Activated CD4-positive, alpha-beta T cell treated with anti-CD3 and anti-CD28 coated beads for 4 hours (primary cell): ENCODE results near the gene CRTAC1.

Source experiments
- DNase-seq, 2 donors: peaks; one replicate each; pipeline ENCODE4 v3.0.0-alpha.2; 2020

CRTAC1 gene

DNA sequence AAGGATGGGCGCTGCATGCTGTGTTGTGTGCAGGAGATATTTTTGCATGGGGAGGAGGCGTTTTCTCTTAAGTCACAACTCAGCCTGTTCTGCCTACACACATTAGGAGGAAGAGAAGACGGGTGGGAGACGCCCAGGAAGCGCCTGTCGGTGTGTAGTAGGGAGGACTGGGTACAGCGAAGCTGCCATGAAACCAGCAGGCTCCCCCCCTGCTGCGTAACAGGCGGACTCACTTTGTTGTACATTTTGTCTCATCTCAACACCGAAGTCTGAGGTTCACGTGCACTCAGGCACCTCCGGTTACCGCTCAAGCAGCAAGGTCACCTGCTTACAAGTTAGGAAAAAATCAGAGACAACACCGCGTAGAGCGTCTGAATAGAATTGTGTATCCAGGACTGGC, 56.3 kb downstream of the CRTAC1 start:
- no peak for DNase-seq

DNA sequence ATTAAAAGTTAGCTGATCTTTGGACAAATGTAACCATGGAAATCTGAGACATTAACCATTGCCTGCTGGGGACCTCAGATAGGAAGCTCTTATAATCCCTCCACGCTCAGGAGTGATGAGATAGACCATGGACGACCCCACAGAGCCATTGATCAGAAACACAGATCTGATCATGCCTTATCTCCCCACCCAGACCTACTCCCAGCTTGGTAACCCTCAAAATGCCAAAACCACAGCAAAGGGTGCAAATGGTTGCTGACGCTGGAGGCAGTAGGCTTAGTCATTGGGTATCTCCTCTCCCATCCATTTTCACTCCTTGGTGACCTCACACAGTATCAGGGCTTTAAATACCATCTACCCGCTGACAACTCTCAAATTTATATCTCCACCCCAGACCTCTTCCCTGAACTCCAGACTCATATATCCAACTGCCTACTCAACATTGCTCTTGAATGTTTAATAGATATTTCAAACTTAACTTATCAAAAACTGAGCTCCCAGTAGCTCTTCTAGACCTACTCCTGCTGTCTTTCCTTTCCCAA, 60.8 kb downstream of the CRTAC1 start:
- no peak for DNase-seq

DNA sequence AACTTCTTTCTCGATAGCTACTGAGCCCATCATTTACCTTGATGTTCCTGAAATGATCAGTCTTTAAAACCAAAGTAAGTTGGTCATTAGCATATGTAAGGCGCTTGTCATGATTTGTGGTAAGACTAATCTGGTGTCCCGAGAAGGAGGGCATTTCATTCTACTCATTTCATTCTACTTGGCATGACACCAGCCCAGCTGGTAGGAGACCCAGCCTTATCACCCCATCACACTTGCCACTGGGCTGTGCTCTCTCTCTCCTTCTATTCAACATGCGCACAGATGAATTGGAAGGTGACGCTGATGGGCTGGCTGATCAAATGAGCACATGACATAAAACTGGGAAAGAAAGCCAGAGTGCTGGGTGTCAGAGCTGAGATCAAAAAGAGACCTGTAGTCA, 65.7 kb downstream of the CRTAC1 start:
- no peak for DNase-seq

DNA sequence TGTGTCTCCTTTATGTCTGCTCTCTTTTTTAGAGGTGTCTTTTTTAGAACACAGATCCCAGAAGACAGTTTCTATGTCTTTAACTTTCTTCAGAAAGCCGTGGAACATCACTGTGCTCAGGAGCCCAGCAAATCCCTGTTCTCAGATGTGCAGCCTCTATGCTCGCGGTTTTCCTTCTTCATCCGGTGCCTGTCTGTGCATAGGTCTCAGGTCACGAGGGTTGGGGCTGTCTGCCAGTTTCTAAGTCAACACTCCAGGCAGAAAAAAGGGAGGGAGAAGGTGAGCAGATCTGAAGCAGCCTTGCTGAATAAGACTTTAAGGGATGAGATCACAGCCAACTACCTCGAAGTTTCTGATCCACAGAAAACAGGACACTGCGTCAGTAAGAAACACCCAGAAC, 68.5 kb downstream of the CRTAC1 start:
- DNase-seq: no peak

DNA sequence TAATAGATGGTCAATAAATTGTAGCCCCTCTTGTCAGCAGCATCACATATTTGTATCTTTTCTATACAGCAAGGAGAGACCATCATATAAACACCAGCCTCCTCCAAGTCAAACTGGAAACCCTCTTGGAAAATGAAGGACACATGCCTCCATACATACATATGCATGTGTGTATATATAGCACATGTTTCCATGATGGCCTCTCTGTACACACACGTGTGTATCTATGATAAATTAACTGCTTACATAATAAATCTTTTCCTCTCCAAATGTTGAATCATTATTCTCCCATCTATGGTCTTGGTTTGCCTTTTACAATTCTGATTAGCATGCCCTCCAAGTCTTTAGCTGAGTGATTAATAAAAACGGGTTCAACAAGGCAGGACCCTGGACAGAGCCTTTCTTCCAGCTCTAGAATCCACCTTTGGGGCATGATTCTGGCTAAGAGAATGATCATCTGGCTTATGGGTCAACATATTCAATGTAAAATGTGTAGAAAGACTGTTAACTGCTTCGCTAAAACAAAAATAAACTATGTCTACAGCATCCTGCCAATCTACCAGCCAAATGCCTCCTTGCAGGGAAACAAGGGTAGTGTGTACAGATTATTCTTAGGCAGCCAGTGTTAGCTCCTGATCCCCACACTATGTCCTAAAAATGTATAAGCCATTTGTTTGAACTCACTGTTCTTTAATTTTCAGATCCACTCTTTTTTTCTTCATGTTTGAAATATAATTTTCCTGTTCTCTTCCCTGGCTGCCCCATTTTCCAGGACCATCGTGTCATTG, 70.0 kb downstream of the CRTAC1 start:
- no peak for DNase-seq

DNA sequence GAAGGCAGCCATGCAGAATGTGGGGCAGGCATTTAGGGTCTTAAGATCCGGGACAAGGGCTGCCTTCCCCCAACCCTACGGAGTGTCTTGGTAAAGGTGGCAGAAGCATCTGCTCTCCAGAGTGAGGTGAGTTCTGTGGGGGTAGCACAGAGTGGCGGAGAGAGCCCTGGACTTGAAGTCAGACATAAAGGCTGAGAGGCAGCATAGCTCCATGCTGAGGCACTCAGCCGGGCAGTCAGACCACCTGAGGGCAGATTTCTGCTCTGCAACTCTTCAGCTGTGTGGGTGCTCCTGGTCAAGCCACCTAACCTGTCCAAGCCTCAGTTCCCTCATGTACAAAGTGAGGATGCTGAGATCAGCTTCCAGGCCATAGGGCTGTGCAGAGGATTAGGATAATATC, 81.0 kb downstream of the CRTAC1 start:
- DNase-seq: no peak

DNA sequence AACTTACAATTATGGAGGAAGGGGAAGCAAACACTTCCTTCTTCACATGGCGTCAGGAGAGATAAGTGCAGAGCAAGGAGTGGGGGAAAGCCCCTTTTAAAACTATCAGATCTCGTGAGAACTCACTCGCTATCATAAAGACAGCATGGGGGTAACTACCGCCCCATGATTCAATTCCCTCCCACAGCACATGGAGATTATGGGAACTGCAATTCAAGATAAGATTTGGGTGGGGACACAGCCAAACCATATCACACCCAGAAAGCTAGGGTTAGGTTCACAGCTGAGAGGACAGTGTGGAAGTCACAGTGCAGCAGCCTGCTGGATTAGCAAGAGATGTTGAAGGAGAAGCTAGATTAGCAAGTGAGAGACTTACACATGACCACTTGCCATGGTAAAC, 81.6 kb downstream of the CRTAC1 start:
- DNase-seq: no peak

DNA sequence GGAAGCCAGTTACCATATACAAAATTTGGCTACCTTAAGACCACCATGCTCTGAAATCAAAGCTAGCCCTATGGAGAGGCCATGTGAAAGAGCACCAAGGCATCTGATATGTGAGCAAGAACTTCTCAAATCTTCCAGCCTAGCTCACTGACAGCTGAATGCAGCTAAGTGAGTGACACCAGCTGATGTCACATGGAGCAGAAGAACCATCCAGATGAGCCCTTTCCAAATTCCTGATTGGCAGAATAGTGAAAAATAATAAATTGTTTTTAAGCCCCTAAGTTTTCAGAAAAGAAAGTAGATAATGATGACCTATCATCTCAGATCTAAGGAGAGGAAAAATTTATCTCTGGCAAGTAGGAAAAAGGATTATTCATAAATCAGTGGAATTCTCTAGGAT, 85.6 kb downstream of the CRTAC1 start:
- DNase-seq: no peak

DNA sequence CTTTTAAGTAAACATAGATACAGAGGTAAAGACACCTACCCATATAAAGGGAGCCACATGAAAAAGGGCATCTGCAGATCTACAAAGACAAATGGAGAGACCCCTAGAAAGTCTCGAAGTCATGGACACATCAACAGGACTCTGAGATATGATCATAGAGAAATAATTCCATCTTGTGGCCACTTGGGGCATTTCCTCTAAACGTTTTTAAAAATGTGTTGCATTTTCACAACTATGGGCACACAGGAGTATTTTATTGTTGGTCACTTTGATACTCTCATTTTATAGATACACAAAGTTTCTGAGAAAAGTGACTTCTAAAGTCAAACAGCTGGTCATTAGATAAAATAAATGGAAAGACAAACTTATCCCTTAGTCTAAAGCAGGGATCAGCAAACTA, 87.1 kb downstream of the CRTAC1 start:
- no peak for DNase-seq

DNA sequence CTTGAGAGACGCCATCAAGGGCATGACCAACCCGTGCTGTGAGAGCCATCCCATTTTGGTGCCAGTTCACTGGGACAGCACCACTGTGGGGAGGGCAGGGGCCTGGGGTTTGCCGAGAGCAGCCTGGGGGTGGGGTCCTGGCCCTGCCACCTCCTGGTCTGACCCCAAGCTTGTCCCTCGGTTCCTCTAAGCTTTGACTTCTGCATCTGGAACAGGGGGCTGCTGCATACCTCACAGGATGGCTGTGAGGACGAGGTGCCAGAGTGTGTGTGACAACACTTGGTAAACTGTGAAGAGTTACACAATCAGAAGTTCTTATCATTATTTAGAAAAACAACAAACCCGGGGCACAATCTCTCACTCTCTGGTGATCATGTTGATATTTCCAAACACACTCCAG, 89.9 kb downstream of the CRTAC1 start:
- DNase-seq: no peak

DNA sequence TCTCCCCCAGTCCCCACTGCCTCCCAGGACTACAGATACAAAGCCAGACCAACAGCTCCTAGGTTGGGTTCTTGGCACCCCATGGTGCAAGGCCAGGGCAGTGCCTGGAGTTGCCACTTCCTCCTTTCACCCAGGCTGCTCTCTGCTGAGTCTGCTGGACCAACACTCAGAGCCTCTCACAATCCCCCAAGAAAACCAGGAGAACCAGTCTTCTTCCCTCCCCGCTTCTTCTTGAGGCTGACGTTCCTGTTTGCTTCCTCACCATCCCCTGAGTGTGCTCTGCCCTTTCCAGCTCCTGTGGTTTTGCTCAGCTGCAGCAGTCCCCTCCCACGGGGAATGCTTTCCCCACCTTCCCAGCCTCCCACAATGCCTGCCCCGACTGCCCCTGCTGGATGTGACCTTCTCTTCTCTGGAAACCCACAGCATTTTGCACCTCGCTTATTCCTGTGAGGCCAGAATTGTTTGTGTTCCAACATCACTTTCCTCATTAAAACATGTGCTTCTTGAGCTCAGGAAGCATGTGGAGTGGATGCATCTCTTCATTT, 90.9 kb downstream of the CRTAC1 start:
- DNase-seq: no peak

DNA sequence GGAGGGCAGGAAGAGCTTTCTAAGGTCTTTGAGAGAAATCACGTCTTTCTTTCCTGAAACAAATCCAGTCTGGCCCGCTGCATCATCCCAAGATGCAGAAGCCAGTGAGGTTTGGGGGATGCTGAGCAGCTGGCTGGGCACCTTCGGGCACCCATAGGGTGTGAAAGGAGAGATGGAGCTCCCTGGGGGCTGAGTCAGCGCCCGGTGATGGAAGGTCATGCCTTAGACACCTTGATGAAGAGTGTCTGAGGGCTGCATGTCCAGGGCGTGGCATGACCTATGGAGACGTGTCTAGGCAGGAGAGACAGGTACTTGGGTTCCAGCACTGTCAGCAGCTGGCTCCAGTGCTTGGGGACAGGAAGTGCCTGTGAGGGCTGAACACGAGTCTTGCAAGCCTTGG, 92.5 kb downstream of the CRTAC1 start:
- no peak for DNase-seq

DNA sequence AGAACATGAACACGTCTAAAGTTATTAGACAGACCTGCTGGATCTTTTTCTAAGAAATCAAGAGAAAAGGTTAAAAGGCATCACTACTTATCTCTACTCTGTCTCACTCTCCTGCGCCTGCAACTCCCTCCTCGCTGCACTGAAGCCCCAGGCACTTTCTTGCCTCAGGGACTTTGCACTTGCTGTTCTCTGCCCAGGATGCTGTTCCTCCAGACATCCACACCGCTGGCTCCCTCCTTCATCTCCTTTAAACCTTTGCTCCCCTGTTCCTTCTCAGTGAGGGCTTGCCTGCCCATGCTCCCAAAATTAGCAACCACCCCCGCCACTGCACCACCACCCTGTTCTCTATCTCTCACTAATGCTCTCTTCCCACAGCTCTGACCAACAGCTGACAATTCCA, 93.4 kb downstream of the CRTAC1 start:
- no peak for DNase-seq

DNA sequence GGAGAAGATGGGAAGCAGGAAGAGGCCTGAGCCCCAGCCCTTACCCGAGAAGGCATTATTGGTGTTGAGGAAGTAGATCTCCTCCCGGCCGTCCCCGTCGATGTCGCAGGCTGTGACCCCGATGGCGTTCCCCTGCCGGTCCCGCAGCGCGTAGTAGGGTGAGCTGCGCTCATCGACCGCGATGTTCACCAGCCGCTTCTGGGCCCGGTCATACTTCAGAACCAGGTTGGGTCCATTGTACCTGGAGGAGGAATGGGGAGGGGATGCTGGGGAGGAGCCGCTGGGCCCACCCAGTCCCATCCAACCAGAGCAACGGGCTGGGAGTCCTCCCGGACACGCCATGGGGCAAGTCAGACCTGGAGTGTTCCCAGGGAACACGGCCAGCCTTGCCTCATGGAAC, 94.3 kb downstream of the CRTAC1 start:
- DNase-seq: no peak

DNA sequence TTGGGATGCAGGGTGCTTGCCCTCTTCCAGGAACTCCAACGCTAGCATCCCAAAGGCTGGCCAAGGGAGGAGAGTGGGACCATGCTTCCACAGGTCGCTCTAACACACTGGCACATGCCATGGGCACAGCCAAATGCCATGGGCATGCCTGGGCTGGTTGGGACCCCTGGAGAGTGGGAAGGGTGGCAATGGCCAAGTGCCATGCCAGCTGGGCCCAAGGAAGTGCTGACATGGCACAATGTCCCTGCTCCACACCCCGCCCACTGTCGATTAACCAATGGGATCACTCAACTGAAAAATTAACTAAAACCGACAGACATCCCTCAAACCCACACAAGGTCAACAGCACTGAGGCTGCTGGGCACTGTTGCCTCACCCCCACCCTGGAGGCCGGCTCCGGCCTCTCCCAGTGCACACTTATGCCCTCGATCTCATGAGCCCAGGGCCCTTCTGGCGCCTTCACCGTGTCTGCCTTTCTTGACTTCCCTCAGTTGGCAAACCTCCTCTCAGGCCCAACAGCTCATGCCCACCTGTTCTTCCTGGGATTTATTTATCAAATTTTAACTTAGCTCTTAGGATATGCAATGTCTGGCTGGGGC, 97.4 kb downstream of the CRTAC1 start:
- DNase-seq: no peak

DNA sequence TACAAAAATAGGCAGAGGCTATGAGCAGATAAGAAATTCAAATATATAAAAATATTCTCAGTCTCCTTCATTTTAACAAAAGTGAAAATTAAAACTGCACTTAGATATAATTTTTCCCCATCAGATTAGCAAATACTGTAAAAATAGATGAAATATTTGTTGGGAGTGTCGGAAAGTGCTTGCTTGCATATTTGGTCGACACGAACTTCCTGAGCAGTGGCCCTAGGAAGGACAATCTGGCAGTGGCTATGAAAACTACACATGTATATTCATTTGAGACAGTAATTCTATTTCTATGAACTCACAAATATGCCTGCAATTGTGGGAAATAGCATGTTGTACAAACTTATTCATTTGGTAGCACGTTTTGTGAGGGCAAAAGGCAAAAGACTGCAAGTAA, 99.4 kb downstream of the CRTAC1 start:
- no peak for DNase-seq

DNA sequence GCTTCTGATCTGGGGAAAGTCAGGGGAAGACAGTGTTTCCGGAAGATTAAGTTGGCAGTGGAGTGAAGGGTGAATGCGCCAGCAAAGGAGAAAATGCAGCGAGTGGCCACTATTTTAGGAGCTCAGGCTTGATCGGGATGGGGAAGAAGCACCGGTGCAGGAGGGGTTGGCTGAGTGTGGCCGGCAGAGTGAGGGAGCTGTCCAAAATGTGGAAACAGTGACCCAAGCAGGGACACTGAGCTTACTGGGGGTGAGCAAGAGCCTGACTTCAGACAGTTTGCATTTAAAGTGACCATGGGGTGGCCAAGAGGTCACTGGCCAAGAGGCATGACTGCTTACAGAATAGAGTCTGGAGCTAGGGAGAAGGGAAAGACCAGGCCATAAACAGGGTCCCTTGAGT, 101.5 kb downstream of the CRTAC1 start:
- no peak for DNase-seq

DNA sequence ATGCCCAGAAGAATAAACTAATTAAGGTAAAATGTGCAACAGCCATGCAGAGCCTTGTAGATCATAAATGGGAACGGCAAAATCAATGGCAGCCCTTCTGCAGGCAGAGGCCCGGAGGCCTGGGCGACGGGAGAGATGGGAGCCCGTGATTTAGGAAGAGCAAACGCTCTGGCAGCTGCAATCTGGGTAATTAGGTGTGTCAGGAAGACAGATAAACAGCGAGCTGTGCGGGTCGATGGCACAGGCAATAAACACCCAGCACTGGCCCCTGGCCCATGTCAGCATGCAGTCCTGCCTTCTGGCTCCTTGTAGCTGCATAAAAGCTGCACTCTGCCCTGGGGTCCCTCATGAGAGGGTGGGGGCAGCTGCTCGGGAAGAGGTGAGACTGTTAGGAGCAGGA, 102.8 kb downstream of the CRTAC1 start:
- DNase-seq: no peak

DNA sequence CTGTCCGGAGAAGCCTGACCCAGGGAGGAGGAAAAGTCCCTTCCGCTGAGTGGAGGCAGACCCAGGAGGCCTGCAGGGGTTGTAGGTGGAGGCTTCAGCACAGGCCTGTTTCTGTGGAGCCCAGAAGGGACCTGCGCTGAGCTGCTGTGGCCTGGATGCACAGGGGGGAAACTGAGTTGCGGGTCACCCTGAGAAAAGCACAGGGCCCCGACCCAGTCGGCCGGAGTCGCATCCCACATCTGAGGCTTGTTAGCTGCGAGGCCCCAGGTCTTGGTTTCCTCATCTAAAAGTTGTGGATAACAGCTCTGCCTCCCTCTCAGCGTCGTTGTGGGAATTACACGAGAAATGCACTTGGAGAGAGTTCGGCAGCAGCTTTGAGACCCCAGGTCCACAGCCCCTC, 104.4 kb downstream of the CRTAC1 start:
- no peak for DNase-seq

DNA sequence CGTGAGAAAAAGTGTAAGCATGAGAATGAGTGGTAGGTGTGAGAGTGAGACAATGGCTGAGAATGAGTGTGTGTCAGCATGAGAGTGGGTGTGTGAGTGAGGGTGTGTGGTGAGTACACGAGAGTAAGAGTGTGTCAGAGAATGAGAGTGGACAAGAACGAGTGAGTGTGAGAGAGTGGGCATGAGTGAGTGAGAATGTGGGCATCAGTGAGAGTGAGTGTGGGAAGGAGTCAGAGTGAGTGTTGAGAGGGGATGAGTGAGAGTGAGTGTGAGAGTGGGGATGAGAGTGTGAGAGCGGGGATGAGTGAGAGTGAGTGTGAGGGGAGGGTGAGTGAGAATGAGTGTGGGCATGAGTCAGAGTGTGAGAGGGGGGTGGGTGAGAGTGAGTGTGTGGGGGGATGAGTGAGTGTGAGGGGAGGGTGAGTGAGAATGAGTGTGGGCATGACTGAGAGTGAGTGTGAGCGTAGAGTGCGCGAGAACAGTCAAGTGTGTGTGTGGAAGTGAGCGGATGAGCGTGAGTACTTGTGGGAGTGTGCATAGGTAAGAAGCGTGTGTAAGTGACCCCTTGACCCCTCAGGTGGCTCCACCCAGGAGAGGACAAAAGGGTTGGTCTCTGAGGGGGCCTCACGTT, 105.0 kb downstream of the CRTAC1 start:
- no peak for DNase-seq

DNA sequence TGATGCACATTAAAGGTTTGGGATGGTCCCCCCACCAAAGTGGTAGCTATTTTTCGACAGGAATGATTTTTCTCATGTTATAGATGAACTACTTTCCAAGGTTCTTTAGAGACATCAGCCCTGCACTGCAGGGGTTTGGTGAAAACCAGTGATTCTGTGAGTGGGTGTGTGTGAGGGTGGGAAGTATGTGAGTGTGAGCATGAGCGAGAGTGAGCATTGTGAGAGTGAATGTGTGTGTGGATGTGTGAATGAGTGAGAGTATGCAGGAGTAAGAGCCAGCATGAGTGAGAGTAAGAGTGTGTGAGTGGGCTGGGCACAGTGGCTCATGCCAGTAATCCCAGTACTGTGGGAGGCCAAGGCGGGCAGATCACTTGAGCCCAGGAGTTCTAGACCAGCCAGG, 105.7 kb downstream of the CRTAC1 start:
- DNase-seq: no peak

DNA sequence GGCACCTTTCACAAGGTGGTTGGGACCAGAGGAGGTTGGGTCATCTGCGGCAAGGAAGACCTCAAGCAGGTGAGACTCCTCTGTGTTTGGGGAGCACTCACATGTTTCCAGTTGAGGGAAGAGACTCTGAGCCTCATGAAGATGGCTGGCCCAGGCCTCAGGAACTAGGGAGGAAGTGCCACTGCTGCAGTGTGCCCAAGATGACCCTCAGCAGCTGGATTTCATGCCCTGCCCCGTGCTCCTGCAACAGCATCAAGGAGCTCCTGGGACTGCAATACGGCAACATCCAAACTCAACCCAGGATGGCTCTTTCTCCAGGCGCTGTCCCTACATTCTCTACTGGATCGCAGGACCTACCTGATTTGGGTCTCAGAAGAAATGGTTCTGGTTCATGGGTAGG, 106.9 kb downstream of the CRTAC1 start:
- no peak for DNase-seq

DNA sequence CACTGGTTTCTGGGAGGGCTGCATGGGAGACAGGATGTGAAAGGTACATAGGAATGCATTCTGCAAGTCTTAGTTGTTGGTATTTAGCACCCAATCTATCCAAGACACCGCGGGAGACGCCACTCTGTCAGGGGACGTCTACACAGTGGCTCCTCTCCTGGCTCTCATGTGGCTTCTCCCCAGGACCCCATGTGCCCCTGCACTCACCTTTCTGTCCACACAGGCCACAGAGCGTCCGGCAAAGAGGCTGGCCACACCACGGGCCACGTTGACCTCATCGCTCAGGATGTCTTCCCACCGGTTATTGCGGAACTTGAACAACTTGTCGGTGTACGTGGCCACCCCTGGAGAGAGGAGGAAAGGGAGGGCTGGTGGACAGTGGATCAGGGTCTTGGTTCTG, 107.4 kb downstream of the CRTAC1 start:
- no peak for DNase-seq
